H1 (cell line): Measurements from ENCODE around the gene ATP1B3. TPM values are rescaled to one million over a fixed set of nuclear protein-coding genes. Genes with fewer than 3 reads are reported as not detected.

Experiments
- CTCF ChIA-PET: fragments of 300-600 bp; sonication (Branson Sonifier 250); formaldehyde crosslinking; loops from one replicate; lab custom pipeline; 2021; ENCODE audit not compliant: partially characterized antibody; lab: Charles Lee
- POLR2A ChIA-PET: fragments of 300-600 bp; sonication (Branson Sonifier 250); formaldehyde crosslinking; loops from one replicate; lab custom pipeline; 2021; ENCODE audit warnings: inconsistent platforms; ENCODE audit not compliant: partially characterized antibody; lab: Charles Lee
- DNase-seq, 2 experiments: peaks; one replicate each; pipeline versions ENCODE4 v3.0.0 to v3.0.0-alpha.2; 2010 to 2022; ENCODE audit warnings: low spot score in 2 of 2, low read depth in 1 of 2, mixed read lengths in 1 of 2
- FAIRE-seq: peaks from 2 replicates; lab custom pipeline; 2011; peaks lifted over from hg19 to GRCh38; lab: Jason Lieb, UNC
- H2AFZ ChIP-seq: 2 replicates; pipeline ENCODE4 v1.8.1; 2012; ENCODE audit warnings: low read length, inconsistent platforms
- H2AK5ac ChIP-seq: 2 replicates; pipeline ENCODE4 v1.6.1; 2013; ENCODE audit warnings: low read depth, low read length
- H2BK120ac ChIP-seq: replicated peaks from 2 replicates; pipeline ENCODE3; 2013; ENCODE audit warnings: low read depth, low read length, inconsistent platforms
- H2BK12ac ChIP-seq: 2 replicates; pipeline ENCODE4 v1.6.1; 2013; ENCODE audit warnings: low read depth, low read length
- H2BK15ac ChIP-seq: 2 replicates; pipeline ENCODE4 v1.6.1; 2013; ENCODE audit warnings: low read length
- H2BK20ac ChIP-seq: 2 replicates; pipeline ENCODE4 v1.6.1; 2013; ENCODE audit warnings: low read length
- H2BK5ac ChIP-seq: 2 replicates; pipeline ENCODE4 v1.6.1; 2013; ENCODE audit warnings: low read depth, low read length
- H3K14ac ChIP-seq: 2 replicates; pipeline ENCODE4 v1.6.1; 2013; ENCODE audit warnings: inconsistent platforms; ENCODE audit not compliant: insufficient read length
- H3K18ac ChIP-seq: 2 replicates; pipeline ENCODE4 v1.6.1; 2013; ENCODE audit warnings: low read length; ENCODE audit errors: extremely low read depth
- H3K23ac ChIP-seq: 2 replicates; pipeline ENCODE4 v1.6.1; 2013; ENCODE audit warnings: inconsistent platforms; ENCODE audit not compliant: insufficient read length
- H3K23me2 ChIP-seq: 2 replicates; pipeline ENCODE4 v1.6.1; 2013; ENCODE audit warnings: low read depth, low read length
- H3K27ac ChIP-seq: 2 replicates; pipeline ENCODE4 v1.6.1; 2011; ENCODE audit warnings: low read depth, low read length, inconsistent platforms
- H3K27me3 ChIP-seq, 4 experiments: replicated peaks in 1 of 4; 1 replicate in 1 of 4; 2 replicates in 3 of 4; pipeline versions ENCODE4 v1.6.1 to v1.8.1; 2011 to 2013; ENCODE audit warnings: low read length in 3 of 4, mild to moderate bottlenecking in 3 of 4, inconsistent platforms in 2 of 4, mixed read lengths in 2 of 4, moderate library complexity in 1 of 4; ENCODE audit not compliant: control insufficient read depth in 3 of 4, insufficient read depth in 3 of 4; ENCODE audit errors: extremely low read depth in 1 of 4
- H3K36me3 ChIP-seq, 4 experiments: 2 replicates each; pipeline versions ENCODE4 v1.6.1 to v1.8.1; 2011 to 2013; ENCODE audit warnings: mild to moderate bottlenecking in 4 of 4, low read length in 3 of 4, moderate library complexity in 2 of 4, control low read depth in 1 of 4, inconsistent platforms in 1 of 4; ENCODE audit not compliant: insufficient read depth in 4 of 4, control insufficient read depth in 2 of 4
- H3K4ac ChIP-seq: replicated peaks from 2 replicates; pipeline ENCODE3; 2013; ENCODE audit warnings: low read length, low read depth, mixed read lengths, inconsistent platforms; ENCODE audit not compliant: insufficient read length
- H3K4me1 ChIP-seq, 4 experiments: replicated peaks in 1 of 4; 1 replicate in 1 of 4; 2 replicates in 3 of 4; pipeline versions ENCODE4 v1.6.1 to v1.8.1; 2011 to 2013; ENCODE audit warnings: low read length in 3 of 4, inconsistent platforms in 2 of 4, mixed read lengths in 1 of 4; ENCODE audit not compliant: insufficient read depth in 4 of 4, control insufficient read depth in 3 of 4
- H3K4me2 ChIP-seq, 2 experiments: 2 replicates each; pipeline versions ENCODE4 v1.6.1 to v1.8.1; 2011 to 2013; ENCODE audit warnings: low read depth in 2 of 2, low read length in 2 of 2, control low read depth in 1 of 2, inconsistent platforms in 1 of 2, mild to moderate bottlenecking in 1 of 2; ENCODE audit not compliant: insufficient read depth in 1 of 2
- H3K4me3 ChIP-seq, 4 experiments: fragments of 200-600, 300-600 bp in 1 of 4; sonication (generic), shearing (Covaris generic), sonication (Bioruptor Twin) in 1 of 4; 2 replicates each; pipeline versions ENCODE4 v1.5.1 to v1.8.1; 2011 to 2016; ENCODE audit warnings: low read length in 4 of 4, low read depth in 3 of 4, control low read depth in 2 of 4, inconsistent platforms in 2 of 4, mild to moderate bottlenecking in 2 of 4, mixed read lengths in 1 of 4, moderate library complexity in 1 of 4; ENCODE audit not compliant: insufficient read depth in 2 of 4; ENCODE audit errors: extremely low read depth in 1 of 4
- H3K56ac ChIP-seq: replicated peaks from 2 replicates; pipeline ENCODE3; 2013; ENCODE audit warnings: low read depth, mild to moderate bottlenecking, mixed read lengths, low read length, inconsistent platforms; ENCODE audit not compliant: insufficient read length
- H3K79me1 ChIP-seq: 2 replicates; pipeline ENCODE4 v1.6.1; 2013; ENCODE audit warnings: low read depth, low read length, control low read depth
- H3K79me2 ChIP-seq, 2 experiments: 2 replicates each; pipeline versions ENCODE4 v1.6.1 to v1.8.1; 2012 to 2013; ENCODE audit warnings: low read length in 2 of 2, mild to moderate bottlenecking in 2 of 2, inconsistent platforms in 1 of 2; ENCODE audit not compliant: insufficient read depth in 2 of 2, control insufficient read depth in 1 of 2
- H3K9ac ChIP-seq, 4 experiments: replicated peaks in 1 of 4; 1 replicate in 1 of 4; 2 replicates in 3 of 4; pipeline versions ENCODE4 v1.6.1 to v1.8.1; 2011 to 2013; ENCODE audit warnings: low read depth in 3 of 4, low read length in 3 of 4, control low read depth in 2 of 4, mild to moderate bottlenecking in 2 of 4, moderate library complexity in 2 of 4, inconsistent platforms in 1 of 4; ENCODE audit errors: extremely low read depth in 1 of 4
- H3K9me3 ChIP-seq, 2 experiments: 2 replicates each; pipeline versions ENCODE4 v1.6.1 to v1.8.1; 2012 to 2013; ENCODE audit warnings: mild to moderate bottlenecking in 2 of 2, moderate library complexity in 2 of 2, control low read depth in 1 of 2, inconsistent platforms in 1 of 2, low read depth in 1 of 2, low read length in 1 of 2, mixed read lengths in 1 of 2; ENCODE audit not compliant: insufficient read depth in 2 of 2
- H4K20me1 ChIP-seq, 2 experiments: replicated peaks in 1 of 2; 2 replicates each; pipeline versions ENCODE3 to v1.8.1; 2011 to 2013; ENCODE audit warnings: inconsistent platforms in 2 of 2, low read length in 2 of 2, mild to moderate bottlenecking in 1 of 2; ENCODE audit not compliant: insufficient read depth in 2 of 2, control insufficient read depth in 1 of 2
- H4K5ac ChIP-seq: 2 replicates; pipeline ENCODE4 v1.6.1; 2013; ENCODE audit warnings: low read length, low read depth, mixed read lengths, inconsistent platforms; ENCODE audit not compliant: insufficient read length
- H4K8ac ChIP-seq: 2 replicates; pipeline ENCODE4 v1.8.0; 2013; ENCODE audit warnings: mild to moderate bottlenecking, moderate library complexity, low read length, inconsistent platforms; ENCODE audit not compliant: insufficient read depth; ENCODE audit errors: extremely low read depth
- H4K91ac ChIP-seq: replicated peaks from 2 replicates; pipeline ENCODE3; 2013; ENCODE audit warnings: low read length, mixed read lengths, inconsistent platforms; ENCODE audit not compliant: insufficient read length
- SIRT6 ChIP-seq: IDR thresholded peaks from one replicate; pipeline ENCODE4 v1.7.1; 2012; ENCODE audit warnings: low read length, inconsistent platforms
- SIX5 ChIP-seq: IDR thresholded peaks from 2 replicates; pipeline ENCODE4 v1.6.1; 2011; ENCODE audit warnings: mild to moderate bottlenecking, low read depth, low read length
- SRF ChIP-seq: IDR thresholded peaks from 2 replicates; pipeline ENCODE4 v1.6.1; 2011; ENCODE audit warnings: mild to moderate bottlenecking, low read depth, low read length, moderate library complexity
- WGBS, 2 experiments: shearing (Covaris generic) in 1 of 2; methylation state at CpG; one replicate each; pipeline versions ENCODE4 v1.1.6 to v1.1.7; 2013 to 2015; ENCODE audit warnings: low lambda C conversion rate in 2 of 2, mixed read lengths in 2 of 2, inconsistent platforms in 1 of 2, low coverage in 1 of 2, missing lambda C conversion rate in 1 of 2; ENCODE audit not compliant: insufficient replicate concordance in 2 of 2, insufficient coverage in 1 of 2, insufficient read length in 1 of 2; ENCODE audit errors: extremely low coverage in 1 of 2, missing lambda C conversion rate in 1 of 2; 5-methylcytosine and 5-hydroxymethylcytosine counted together
- polyA plus RNA-seq, 7 experiments: library from polyadenylated mRNA; depleted of rRNA in 3 of 7; stranded (reverse) in 5 of 7; unstranded in 2 of 7; fragments of >200 nt in 5 of 7; fragments of 200-250 nt in 2 of 7; gene quantifications; 1 replicate in 5 of 7; 2 replicates in 1 of 7; 4 replicates in 1 of 7; pipeline versions ENCODE4 v1.2.1 to v1.2.3, GENCODE V29; 2011 to 2013; ENCODE audit warnings: missing spikeins in 2 of 7, mixed read lengths in 2 of 7
- total RNA-seq: library from RNA; stranded (reverse); fragmentation: NEBNext Ultra II Directional; extraction: Animal tissue kit (Norgen Biotek cat#: 25700); gene quantifications from 2 replicates; pipeline ENCODE4 v1.2.1, GENCODE V29; 2021

ATP1B3 gene
- total and polyA plus RNA-seq, 2 of the 8 experiments (the other 6 are each of a cell fraction or from before 2014, with no cell fraction given): 233 to 342 TPM

DNA sequence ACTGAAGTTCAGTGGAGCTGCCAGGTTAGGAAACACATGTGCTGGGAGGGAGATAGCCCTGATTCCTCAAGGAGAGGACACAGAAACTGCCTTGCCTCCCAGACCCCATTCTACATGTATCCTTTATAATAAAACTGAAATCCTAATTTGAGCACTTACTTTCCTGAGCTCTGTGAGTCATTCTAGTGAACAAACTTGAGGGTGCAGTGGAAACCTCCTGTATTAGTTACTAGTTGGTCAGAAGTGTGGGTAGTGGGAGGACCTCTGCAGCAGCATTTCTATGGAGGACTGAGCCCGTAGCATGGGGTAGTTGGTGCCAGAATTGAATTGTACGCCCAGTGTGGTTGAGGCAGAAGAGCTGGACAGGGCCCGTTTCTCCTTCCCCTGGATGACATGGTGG is 23.9 kb downstream of the ATP1B3 start:
- Histone ChIP-seq H2BK15ac (no peak overlapping the region), H4K91ac (no peak overlapping the region), H3K9me3 (peaks cover 14% of the 10 kb centered on the region in 2 experiments), H3K79me1 (peaks cover 5% of the 10 kb centered on the region), H2AFZ (no peak overlapping the region), H3K79me2 (peaks cover 6 to 63% of the 10 kb centered on the region in 2 experiments; a peak in 3 of 4 replicates), H3K4me3 (no peak overlapping the region), H2BK20ac (no peak overlapping the region), H3K36me3 (peaks cover 0 to 51% (median 21%) of the 10 kb centered on the region in 4 experiments; a peak in 6 of 8 replicates), H3K4me2 (no peak overlapping the region), H2BK5ac (no peak overlapping the region), H2BK120ac (no peak overlapping the region), H3K56ac (no peak overlapping the region), H4K20me1 (peaks cover 0 to 5% of the 10 kb centered on the region in 2 experiments), H3K4ac (no peak overlapping the region), H3K23me2 (no peaks in the 10 kb centered on the region), H3K9ac (no peak overlapping the region), H3K4me1 (no peaks in the 10 kb centered on the region), H3K27me3 (peaks cover 0 to 2% (median 0%) of the 10 kb centered on the region in 4 experiments; a peak in 1 of 7 replicates), H3K18ac (no peak overlapping the region), H3K23ac (no peak overlapping the region), H3K27ac (no peak overlapping the region), H2BK12ac (no peak overlapping the region), H4K5ac (no peak overlapping the region), H2AK5ac (no peak overlapping the region), H4K8ac (no peak overlapping the region), H3K14ac (no peak overlapping the region)
- CTCF ChIA-PET: interaction anchor here (0.6 to 3.6 kb wide), 3 partner anchors 13 to 428 kb away, joined by 3 to 20 read pairs (median 3); no protein-coding TSS in a partner anchor
- POLR2A ChIA-PET: interaction anchor here (1.2 kb wide), 1 partner anchor 8 kb away, joined by 4 read pairs; no protein-coding TSS in a partner anchor
- WGBS, 2 experiments: 83% methylated on average over 3 of the region's 3 CpGs; no CpG with 5 or more reads in 1 of the 2 experiments
- FAIRE-seq (no peak), DNase-seq (no peak)
- TF ChIP-seq SIRT6: no peak
- TF ChIP-seq SIX5: no peak
- TF ChIP-seq SRF: no peak
